HEK293 (cell line): Measurements from ENCODE around the gene TIMP2.
A peak's percentile ranks its signal among the peaks of the same experiment; 100 is the strongest.

Experiments used
- CTCF ChIA-PET: fragments of 350-600 bp; formaldehyde crosslinking; extraction: SDS; loops from one replicate; lab custom pipeline; 2021; ENCODE audit warnings: antibody characterized with exemption; lab: Yijun Ruan, JAX
- POLR2A ChIA-PET: fragments of 300-600 bp; formaldehyde crosslinking; extraction: SDS; loops from one replicate; lab custom pipeline; 2020; ENCODE audit warnings: antibody characterized with exemption, inconsistent platforms; lab: Yijun Ruan, JAX
- H3K27ac ChIP-seq: fragments of 200-500 bp; sonication (Bioruptor generic); 2 replicates; pipeline ENCODE4 v1.5.1; 2014; ENCODE audit warnings: low read depth, low read length, control low read depth, inconsistent platforms; ENCODE audit errors: extremely low read depth
- H3K36me3 ChIP-seq, 2 experiments: fragments of 200-500 bp in 1 of 2; sonication (Bioruptor generic) in 1 of 2; 1 replicate in 1 of 2; 2 replicates in 1 of 2; pipeline ENCODE4 v1.5.1; 2014 to 2017; ENCODE audit warnings: inconsistent platforms in 2 of 2, low read length in 2 of 2; ENCODE audit not compliant: control insufficient read depth in 2 of 2, insufficient read depth in 1 of 2
- H3K4me1 ChIP-seq: fragments of 200-500 bp; sonication (Bioruptor generic); 2 replicates; pipeline ENCODE4 v1.5.1; 2014; ENCODE audit warnings: mild to moderate bottlenecking, low read length, inconsistent platforms; ENCODE audit not compliant: control insufficient read depth, insufficient read depth
- H3K4me3 ChIP-seq: 2 replicates; pipeline ENCODE4 v1.5.1; 2011; ENCODE audit warnings: low read depth, mild to moderate bottlenecking, control low read depth, low read length, moderate library complexity
- H3K9me3 ChIP-seq: fragments of 200-500 bp; sonication (Bioruptor generic); 2 replicates; pipeline ENCODE4 v1.5.1; 2014; ENCODE audit warnings: low read depth, low read length, inconsistent platforms; ENCODE audit not compliant: control insufficient read depth, insufficient read depth
- IKZF3 ChIP-seq: fragments of 450-650 bp; IDR thresholded peaks from 2 replicates; pipeline ENCODE4 v1.5.0; 2018; ENCODE audit warnings: missing biosample characterization, mild to moderate bottlenecking, missing genetic modification characterization, moderate library complexity
- KLF16 ChIP-seq: fragments of 450-650 bp; formaldehyde crosslinking; IDR thresholded peaks from 2 replicates; pipeline ENCODE4 v1.5.1; 2017; ENCODE audit warnings: missing biosample characterization, missing genetic modification characterization
- SP7 ChIP-seq: fragments of 450-650 bp; formaldehyde crosslinking; IDR thresholded peaks from 2 replicates; pipeline ENCODE4 v1.5.1; 2016; ENCODE audit warnings: missing biosample characterization, missing genetic modification characterization
- ZBTB1 ChIP-seq: fragments of 450-650 bp; formaldehyde crosslinking; IDR thresholded peaks from 2 replicates; pipeline ENCODE4 v1.5.1; 2016; ENCODE audit warnings: missing biosample characterization, missing genetic modification characterization
- ZFHX2 ChIP-seq: fragments of 450-650 bp; formaldehyde crosslinking; conservative IDR thresholded peaks from 2 replicates; pipeline ENCODE4 v1.5.1; 2016; ENCODE audit warnings: missing biosample characterization, missing genetic modification characterization
- ZFP37 ChIP-seq: fragments of 450-650 bp; formaldehyde crosslinking; IDR thresholded peaks from 2 replicates; pipeline ENCODE4 v1.5.1; 2016; ENCODE audit warnings: missing biosample characterization, missing genetic modification characterization
- ZNF223 ChIP-seq: fragments of 450-650 bp; formaldehyde crosslinking; IDR thresholded peaks from 2 replicates; pipeline ENCODE4 v1.5.1; 2016; ENCODE audit warnings: missing biosample characterization, missing genetic modification characterization
- ZNF585B ChIP-seq: fragments of 450-650 bp; formaldehyde crosslinking; IDR thresholded peaks from 2 replicates; pipeline ENCODE4 v1.5.1; 2016; ENCODE audit warnings: missing biosample characterization, missing genetic modification characterization
- ZNF600 ChIP-seq: fragments of 450-650 bp; formaldehyde crosslinking; IDR thresholded peaks from 2 replicates; pipeline ENCODE4 v1.5.1; 2016; ENCODE audit warnings: missing biosample characterization, missing genetic modification characterization
- ZNF830 ChIP-seq: fragments of 450-650 bp; IDR thresholded peaks from 2 replicates; pipeline ENCODE4 v1.5.0; 2018; ENCODE audit warnings: missing biosample characterization, missing genetic modification characterization, low read depth, mild to moderate bottlenecking, moderate library complexity
- TF ChIP-seq, protein P1 (sequence below): fragments of 450-650 bp; formaldehyde crosslinking; IDR thresholded peaks from 2 replicates; pipeline ENCODE4 v1.5.1; 2016; ENCODE audit warnings: missing biosample characterization, missing genetic modification characterization
- TF ChIP-seq, protein P2 (sequence below): fragments of 450-650 bp; formaldehyde crosslinking; IDR thresholded peaks from 2 replicates; pipeline ENCODE4 v1.5.1; 2016; ENCODE audit warnings: missing biosample characterization, missing genetic modification characterization
- TF ChIP-seq, protein P3 (sequence below): fragments of 450-650 bp; formaldehyde crosslinking; IDR thresholded peaks from 2 replicates; pipeline ENCODE4 v1.5.1; 2016; ENCODE audit warnings: missing biosample characterization, missing genetic modification characterization, borderline replicate concordance
- TF ChIP-seq, protein P4 (sequence below): fragments of 450-650 bp; formaldehyde crosslinking; IDR thresholded peaks from 2 replicates; pipeline ENCODE4 v1.5.1; 2016; ENCODE audit warnings: missing biosample characterization, missing genetic modification characterization
- TF ChIP-seq, protein P5 (sequence below): fragments of 450-650 bp; formaldehyde crosslinking; optimal IDR thresholded peaks from 2 replicates; pipeline ENCODE3; 2016; ENCODE audit warnings: missing biosample characterization, mild to moderate bottlenecking, missing genetic modification characterization
- TF ChIP-seq, protein P6 (sequence below): fragments of 450-650 bp; formaldehyde crosslinking; IDR thresholded peaks from 2 replicates; pipeline ENCODE4 v1.5.1; 2016; ENCODE audit warnings: missing biosample characterization, missing genetic modification characterization

The TIMP2 gene

DNA sequence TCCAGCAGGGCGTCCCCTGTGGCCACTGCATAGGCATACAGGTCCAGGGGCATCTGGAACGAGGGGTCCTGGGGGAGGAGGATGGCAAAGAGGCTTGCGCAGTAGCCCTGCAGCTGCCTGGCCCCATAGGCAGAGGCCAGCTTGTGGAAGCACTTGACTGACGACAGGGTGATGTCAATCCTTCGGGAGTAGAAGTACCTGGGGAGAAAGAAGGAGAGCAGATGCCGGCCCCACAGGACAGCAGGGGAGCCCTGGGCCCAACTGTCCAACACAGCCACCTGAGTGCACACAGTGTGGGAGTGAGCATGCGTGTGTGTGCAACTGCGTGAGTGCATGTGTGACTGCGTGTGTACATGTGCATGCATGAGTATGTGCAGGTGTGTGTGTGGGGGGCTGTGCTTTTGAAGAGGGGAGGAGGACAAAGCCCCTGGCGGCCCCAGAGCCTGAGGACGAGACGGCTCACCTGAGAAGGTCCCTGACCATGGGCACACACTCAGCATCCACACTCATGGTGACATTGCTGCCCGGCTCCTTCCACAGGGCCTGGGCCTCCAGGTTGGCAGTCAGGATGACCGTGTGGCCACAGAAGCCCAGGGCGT, 47.4 kb upstream of the TIMP2 start:
- H3K36me3 ChIP-seq: peaks cover 15 to 88% of the 10 kb centered on the region in 2 experiments; a peak in 2 of 3 replicates
- H3K9me3 ChIP-seq: no peaks in the 10 kb centered on the region
- TF ChIP-seq, protein P1, sequence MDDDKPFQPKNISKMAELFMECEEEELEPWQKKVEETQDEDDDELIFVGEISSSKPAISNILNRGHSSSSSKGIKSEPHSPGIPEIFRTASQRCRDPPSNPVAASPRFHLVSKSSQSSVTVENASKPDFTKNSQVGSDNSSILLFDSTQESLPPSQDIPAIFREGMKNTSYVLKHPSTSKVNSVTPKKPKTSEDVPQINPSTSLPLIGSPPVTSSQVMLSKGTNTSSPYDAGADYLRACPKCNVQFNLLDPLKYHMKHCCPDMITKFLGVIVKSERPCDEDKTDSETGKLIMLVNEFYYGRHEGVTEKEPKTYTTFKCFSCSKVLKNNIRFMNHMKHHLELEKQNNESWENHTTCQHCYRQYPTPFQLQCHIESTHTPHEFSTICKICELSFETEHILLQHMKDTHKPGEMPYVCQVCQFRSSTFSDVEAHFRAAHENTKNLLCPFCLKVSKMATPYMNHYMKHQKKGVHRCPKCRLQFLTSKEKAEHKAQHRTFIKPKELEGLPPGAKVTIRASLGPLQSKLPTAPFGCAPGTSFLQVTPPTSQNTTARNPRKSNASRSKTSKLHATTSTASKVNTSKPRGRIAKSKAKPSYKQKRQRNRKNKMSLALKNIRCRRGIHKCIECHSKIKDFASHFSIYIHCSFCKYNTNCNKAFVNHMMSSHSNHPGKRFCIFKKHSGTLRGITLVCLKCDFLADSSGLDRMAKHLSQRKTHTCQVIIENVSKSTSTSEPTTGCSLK (tag by site-specific recombination): no peak
- TF ChIP-seq ZBTB1 (tag by site-specific recombination): no peak
- CTCF ChIA-PET: interaction anchor here (0.7 to 5.0 kb wide), 16 partner anchors 8 to 262 kb away, joined by 3 to 72 read pairs (median 11); partner anchors contain the start of gene LGALS3BP
- POLR2A ChIA-PET: interaction anchor here (1.4 to 3.5 kb wide), 2 partner anchors 89 to 107 kb away, joined by 4 to 17 read pairs; no protein-coding TSS in a partner anchor
- no peak overlapping the region for H3K27ac ChIP-seq
- H3K4me1 ChIP-seq: peaks cover 10% of the 10 kb centered on the region
- no peak overlapping the region for H3K4me3 ChIP-seq

DNA sequence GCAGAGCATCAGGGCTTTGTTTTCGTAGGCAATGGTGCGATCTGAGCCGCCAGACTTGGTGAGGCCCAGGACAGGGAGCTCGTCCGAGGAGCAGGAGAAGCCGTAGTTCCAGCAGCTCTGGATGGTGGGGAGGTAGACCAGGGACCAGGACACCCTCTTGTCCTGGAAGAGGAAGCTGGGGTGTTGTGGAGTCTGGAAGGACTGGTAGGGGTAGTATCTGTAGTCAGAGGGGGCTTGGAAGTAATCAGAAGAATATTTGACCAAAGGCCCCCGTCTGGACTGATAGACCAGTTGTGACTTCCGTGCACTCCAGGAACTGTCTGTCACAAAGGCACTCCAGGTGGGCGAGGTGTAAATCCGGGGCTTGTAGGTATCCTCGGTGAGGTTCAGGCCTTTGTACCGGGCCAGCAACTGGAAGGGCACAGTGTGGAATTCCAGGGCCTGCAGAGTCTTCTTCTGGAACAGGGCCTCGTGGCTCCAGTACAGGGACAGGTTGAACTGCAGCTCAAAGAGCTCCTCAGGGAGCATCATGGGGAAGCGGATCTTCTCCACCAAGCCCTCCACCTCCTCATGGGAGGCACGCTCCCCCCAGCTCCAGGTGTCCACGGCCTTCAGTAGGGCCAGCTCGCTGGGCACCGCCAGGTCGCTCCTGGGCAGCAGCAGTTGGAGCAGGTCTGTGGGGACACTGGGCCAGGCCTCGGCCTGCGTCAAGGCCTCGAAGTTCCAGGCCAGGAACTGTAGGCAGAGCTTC, 46.7 kb upstream of the TIMP2 start:
- no peaks in the 10 kb centered on the region for H3K9me3 ChIP-seq
- H3K27ac ChIP-seq: no peak overlapping the region
- CTCF ChIA-PET: interaction anchor here (0.5 to 5.0 kb wide), 54 partner anchors 9 to 827 kb away, joined by 3 to 72 read pairs (median 5); partner anchors contain the start of gene LGALS3BP
- TF ChIP-seq, protein P2, sequence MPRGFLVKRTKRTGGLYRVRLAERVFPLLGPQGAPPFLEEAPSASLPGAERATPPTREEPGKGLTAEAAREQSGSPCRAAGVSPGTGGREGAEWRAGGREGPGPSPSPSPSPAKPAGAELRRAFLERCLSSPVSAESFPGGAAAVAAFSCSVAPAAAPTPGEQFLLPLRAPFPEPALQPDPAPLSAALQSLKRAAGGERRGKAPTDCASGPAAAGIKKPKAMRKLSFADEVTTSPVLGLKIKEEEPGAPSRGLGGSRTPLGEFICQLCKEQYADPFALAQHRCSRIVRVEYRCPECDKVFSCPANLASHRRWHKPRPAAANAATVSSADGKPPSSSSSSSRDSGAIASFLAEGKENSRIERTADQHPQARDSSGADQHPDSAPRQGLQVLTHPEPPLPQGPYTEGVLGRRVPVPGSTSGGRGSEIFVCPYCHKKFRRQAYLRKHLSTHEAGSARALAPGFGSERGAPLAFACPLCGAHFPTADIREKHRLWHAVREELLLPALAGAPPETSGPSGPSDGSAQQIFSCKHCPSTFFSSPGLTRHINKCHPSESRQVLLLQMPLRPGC: no peak
- TF ChIP-seq, protein P3, sequence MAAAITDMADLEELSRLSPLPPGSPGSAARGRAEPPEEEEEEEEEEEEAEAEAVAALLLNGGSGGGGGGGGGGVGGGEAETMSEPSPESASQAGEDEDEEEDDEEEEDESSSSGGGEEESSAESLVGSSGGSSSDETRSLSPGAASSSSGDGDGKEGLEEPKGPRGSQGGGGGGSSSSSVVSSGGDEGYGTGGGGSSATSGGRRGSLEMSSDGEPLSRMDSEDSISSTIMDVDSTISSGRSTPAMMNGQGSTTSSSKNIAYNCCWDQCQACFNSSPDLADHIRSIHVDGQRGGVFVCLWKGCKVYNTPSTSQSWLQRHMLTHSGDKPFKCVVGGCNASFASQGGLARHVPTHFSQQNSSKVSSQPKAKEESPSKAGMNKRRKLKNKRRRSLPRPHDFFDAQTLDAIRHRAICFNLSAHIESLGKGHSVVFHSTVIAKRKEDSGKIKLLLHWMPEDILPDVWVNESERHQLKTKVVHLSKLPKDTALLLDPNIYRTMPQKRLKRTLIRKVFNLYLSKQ: no peak
- TF ChIP-seq ZNF600: peak; percentile 92
- TF ChIP-seq IKZF3 (tag by site-specific recombination): no peak
- H3K4me1 ChIP-seq: peaks cover 8% of the 10 kb centered on the region
- POLR2A ChIA-PET: interaction anchor here (0.9 to 3.5 kb wide), 3 partner anchors 88 to 131 kb away, joined by 3 to 17 read pairs (median 3); no protein-coding TSS in a partner anchor
- H3K36me3 ChIP-seq: peaks cover 15 to 89% of the 10 kb centered on the region in 2 experiments; a peak in 2 of 3 replicates
- H3K4me3 ChIP-seq: no peak overlapping the region

DNA sequence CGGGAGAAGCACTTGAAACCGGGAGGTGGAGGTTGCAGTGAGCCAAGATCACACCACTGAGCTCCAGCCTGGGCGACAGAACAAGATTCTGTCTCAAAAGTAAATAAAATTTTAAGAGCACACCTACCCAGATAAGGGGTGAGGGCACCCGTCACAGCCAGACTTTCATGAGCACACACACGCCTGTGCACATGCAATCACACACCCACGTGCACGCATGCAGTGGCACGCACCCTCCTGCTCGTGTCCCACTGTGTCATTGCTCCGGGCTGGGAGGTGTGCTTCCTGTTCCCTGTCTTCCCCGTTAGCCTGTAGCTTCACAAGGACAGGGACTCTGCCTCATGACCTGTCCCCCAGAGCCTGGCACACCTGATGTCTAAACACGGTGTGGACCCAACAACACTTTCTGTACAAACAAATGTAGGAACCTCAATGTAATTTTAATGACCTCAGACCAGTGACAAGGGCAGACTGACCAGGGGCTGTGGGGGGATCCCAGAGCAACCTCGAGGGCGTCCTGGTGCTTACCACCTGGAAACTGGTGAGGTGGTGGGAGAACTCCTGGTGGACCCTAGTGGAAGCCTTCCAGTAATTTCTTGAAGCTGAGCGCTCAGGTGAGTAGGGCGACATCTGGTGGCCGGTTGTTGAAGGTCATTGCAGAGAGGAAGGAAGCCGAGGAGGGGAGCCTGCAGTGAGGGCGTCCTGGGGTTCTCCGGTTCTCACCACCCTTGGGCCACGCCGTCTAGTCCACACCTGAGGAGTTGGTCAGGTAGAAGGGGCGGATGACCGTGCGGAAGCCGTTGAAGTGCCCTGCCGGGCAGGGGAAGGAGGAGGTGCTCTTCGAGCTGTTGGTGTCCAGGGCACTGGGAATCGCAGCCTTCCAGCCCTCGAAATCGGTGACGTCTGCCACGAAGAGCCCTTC, 45.9 kb upstream of the TIMP2 start:
- Histone ChIP-seq H3K4me1 (peaks cover 5% of the 10 kb centered on the region), H3K27ac (no peak overlapping the region), H3K4me3 (no peak overlapping the region), H3K9me3 (no peaks in the 10 kb centered on the region), H3K36me3 (peaks cover 15 to 87% of the 10 kb centered on the region in 2 experiments; a peak in 2 of 3 replicates)
- ChIA-PET CTCF (interaction anchor here (0.5 to 5.0 kb wide), 59 partner anchors 10 to 826 kb away, joined by 3 to 72 read pairs (median 5); partner anchors contain the start of gene LGALS3BP), POLR2A (interaction anchor here (0.9 to 3.5 kb wide), 3 partner anchors 87 to 130 kb away, joined by 3 to 17 read pairs (median 3); no protein-coding TSS in a partner anchor)
- TF ChIP-seq SP7 (no peak), KLF16 (tag by site-specific recombination) (no peak), ZNF223 (tag by site-specific recombination) (no peak), ZFHX2 (tag by site-specific recombination) (0 out of 2 replicates have a peak, but pooled peaks have one; percentile 29), ZFP37 (tag by site-specific recombination) (0 out of 2 replicates have a peak, but pooled peaks have one; percentile 51), ZNF830 (tag by site-specific recombination) (no peak), ZNF585B (tag by site-specific recombination) (no peak)
- TF ChIP-seq, protein P4, sequence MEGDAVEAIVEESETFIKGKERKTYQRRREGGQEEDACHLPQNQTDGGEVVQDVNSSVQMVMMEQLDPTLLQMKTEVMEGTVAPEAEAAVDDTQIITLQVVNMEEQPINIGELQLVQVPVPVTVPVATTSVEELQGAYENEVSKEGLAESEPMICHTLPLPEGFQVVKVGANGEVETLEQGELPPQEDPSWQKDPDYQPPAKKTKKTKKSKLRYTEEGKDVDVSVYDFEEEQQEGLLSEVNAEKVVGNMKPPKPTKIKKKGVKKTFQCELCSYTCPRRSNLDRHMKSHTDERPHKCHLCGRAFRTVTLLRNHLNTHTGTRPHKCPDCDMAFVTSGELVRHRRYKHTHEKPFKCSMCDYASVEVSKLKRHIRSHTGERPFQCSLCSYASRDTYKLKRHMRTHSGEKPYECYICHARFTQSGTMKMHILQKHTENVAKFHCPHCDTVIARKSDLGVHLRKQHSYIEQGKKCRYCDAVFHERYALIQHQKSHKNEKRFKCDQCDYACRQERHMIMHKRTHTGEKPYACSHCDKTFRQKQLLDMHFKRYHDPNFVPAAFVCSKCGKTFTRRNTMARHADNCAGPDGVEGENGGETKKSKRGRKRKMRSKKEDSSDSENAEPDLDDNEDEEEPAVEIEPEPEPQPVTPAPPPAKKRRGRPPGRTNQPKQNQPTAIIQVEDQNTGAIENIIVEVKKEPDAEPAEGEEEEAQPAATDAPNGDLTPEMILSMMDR (tag by site-specific recombination): peak; percentile 96
- TF ChIP-seq, protein P5, sequence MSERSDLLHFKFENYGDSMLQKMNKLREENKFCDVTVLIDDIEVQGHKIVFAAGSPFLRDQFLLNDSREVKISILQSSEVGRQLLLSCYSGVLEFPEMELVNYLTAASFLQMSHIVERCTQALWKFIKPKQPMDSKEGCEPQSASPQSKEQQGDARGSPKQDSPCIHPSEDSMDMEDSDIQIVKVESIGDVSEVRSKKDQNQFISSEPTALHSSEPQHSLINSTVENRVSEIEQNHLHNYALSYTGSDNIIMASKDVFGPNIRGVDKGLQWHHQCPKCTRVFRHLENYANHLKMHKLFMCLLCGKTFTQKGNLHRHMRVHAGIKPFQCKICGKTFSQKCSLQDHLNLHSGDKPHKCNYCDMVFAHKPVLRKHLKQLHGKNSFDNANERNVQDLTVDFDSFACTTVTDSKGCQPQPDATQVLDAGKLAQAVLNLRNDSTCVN (tag by site-specific recombination): no peak
- TF ChIP-seq, protein P6, sequence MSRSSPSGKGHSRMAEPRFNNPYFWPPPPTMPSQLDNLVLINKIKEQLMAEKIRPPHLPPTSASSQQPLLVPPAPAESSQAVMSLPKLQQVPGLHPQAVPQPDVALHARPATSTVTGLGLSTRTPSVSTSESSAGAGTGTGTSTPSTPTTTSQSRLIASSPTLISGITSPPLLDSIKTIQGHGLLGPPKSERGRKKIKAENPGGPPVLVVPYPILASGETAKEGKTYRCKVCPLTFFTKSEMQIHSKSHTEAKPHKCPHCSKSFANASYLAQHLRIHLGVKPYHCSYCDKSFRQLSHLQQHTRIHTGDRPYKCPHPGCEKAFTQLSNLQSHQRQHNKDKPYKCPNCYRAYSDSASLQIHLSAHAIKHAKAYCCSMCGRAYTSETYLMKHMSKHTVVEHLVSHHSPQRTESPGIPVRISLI (tag by site-specific recombination): no peak
